ENCODE data around the gene CSTPP1. TPM values are rescaled to one million over a fixed set of nuclear protein-coding genes. Genes with fewer than 3 reads are reported as not detected.
"Not testable (repeated sequence)": the region's sequence is repeated elsewhere in the genome, so short reads cannot be mapped to it uniquely, and the experiment has no call there.

Gene CSTPP1
- total RNA-seq, 4 donors from 2014 or later = 31.8 to 42.1 (median 39.1) TPM

- TF ChIP-seq POLR2A (IDR thresholded peaks at IDR 0.05) = no peak
- TF ChIP-seq, protein P1, sequence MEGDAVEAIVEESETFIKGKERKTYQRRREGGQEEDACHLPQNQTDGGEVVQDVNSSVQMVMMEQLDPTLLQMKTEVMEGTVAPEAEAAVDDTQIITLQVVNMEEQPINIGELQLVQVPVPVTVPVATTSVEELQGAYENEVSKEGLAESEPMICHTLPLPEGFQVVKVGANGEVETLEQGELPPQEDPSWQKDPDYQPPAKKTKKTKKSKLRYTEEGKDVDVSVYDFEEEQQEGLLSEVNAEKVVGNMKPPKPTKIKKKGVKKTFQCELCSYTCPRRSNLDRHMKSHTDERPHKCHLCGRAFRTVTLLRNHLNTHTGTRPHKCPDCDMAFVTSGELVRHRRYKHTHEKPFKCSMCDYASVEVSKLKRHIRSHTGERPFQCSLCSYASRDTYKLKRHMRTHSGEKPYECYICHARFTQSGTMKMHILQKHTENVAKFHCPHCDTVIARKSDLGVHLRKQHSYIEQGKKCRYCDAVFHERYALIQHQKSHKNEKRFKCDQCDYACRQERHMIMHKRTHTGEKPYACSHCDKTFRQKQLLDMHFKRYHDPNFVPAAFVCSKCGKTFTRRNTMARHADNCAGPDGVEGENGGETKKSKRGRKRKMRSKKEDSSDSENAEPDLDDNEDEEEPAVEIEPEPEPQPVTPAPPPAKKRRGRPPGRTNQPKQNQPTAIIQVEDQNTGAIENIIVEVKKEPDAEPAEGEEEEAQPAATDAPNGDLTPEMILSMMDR (IDR thresholded peaks at IDR 0.05) = no peak
- Histone ChIP-seq H3K4me3 (no peak overlapping the region), H3K27ac (no peak overlapping the region)
Observed at GRCh38 chr11:47109727-47110246, 173.2 kb downstream of the CSTPP1 start.

DNA sequence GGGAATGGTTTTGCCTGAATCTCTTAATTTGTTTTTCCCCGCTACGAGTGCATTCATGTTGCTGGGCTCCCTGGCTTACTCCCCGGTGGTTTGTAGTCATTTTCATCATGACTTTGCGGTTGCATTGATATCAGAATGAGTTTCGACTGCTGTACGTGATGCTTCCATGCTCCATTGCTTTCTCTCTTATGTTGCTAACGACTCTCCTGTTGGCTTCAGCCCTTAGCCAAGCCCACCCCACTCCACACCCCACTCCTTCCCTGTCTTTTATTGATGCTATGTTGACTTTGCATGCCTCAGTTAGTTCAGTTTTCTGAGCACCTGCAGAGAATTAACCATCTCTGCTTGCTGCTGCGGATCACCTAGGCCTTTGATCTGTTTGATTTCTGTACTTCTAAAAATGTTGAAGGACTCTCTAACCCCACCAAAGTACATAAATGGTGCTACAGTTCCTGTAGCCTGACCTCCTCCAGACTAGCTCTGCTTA, 174.8 kb downstream of the CSTPP1 start:
- no peak for DNase-seq
- H3K27me3 ChIP-seq = no peaks in the 10 kb centered on the region
- no peak for TF ChIP-seq POLR2A (IDR thresholded peaks at IDR 0.05)

More at GRCh38 chr11:47109727-47110246, 173.2 kb downstream of the CSTPP1 start:
- Histone ChIP-seq H3K9me3 (no peaks in the 10 kb centered on the region), H3K36me3 (no peaks in the 10 kb centered on the region), H3K27me3 (no peaks in the 10 kb centered on the region), H3K4me1 (peaks cover 0 to 22% (median 0%) of the 10 kb centered on the region in 4 donors)
- DNase-seq = no peak

DNA sequence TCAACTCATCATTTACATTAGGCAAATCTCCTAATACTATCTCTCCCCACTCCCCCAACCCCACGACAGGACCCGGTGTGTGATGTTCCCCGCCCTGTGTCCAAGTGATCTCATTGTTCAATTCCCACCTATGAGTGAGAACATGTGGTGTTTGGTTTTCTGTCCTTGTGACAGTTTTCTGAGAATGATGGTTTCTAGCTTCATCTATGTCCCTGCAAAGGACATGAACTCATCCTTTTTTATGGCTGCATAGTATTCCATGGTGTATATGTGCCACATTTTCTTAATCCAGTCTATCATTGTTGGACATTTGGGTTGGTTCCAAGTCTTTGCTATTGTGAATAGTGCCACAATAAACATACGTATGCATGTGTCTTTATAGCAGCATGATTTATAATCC, 176.4 kb downstream of the CSTPP1 start:
- not testable (repeated sequence) for H3K36me3 ChIP-seq, H3K27ac ChIP-seq, H3K4me1 ChIP-seq, H3K27me3 ChIP-seq, H3K4me3 ChIP-seq, DNase-seq, H3K9me3 ChIP-seq

More for the DNA sequence above, 174.8 kb downstream of the CSTPP1 start:
- Histone ChIP-seq H3K4me3 (no peak overlapping the region), H3K9me3 (no peaks in the 10 kb centered on the region), H3K36me3 (no peaks in the 10 kb centered on the region), H3K4me1 (peaks cover 0 to 10% (median 0%) of the 10 kb centered on the region in 4 donors), H3K27ac (no peak overlapping the region)

DNA sequence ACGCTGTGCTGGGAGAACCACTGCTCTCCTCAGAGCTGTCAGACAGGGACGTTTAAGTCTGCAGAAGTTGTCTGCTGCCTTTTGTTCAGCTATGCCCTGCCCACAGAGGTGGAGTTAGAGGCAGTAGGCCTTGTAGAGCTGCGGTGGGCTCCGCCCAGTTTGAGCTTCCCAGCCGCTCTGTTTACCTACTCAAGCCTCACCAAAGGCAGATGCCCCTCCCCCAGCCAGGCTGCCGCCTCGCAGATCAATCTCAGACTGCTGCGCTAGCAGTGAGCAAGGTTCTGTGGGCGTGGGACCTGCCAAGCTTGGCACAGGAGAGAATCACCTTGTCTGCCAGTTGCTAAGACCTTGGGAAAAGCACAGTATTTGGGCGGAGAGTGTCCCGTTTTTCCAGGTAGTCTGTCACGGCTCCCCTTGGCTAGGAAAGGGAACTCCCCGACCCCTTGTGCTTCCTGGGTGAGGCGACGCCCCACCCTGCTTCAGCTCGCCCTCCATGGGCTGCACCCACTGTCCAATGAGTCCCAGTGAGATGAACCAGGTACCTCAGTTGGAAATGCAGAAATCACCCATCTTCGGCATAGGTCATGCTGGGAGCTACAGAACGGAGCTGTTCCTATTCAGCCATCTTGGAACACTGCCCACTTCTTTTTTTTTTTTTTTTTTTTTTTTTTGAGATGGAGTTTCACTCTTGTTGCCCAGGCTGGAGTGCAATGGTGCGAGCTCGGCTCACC, 182.6 kb downstream of the CSTPP1 start:
- peak overlapping the region in 2 of 4 donors; percentile 36 to 39 for H3K4me3 ChIP-seq
- DNase-seq = peak in 2 of 3 donors; percentile 94
- not testable (repeated sequence) for H3K4me1 ChIP-seq, H3K27me3 ChIP-seq, H3K9me3 ChIP-seq, H3K36me3 ChIP-seq
- peak overlapping the region in 2 of 4 donors; percentile 67 to 79 for H3K27ac ChIP-seq

- no peaks in the 10 kb centered on the region for H3K4me1 ChIP-seq
- H3K27ac ChIP-seq = no peak overlapping the region
- no peaks in the 10 kb centered on the region for H3K9me3 ChIP-seq
- DNase-seq = no peak
- TF ChIP-seq POLR2A (IDR thresholded peaks at IDR 0.05) = no peak
- TF ChIP-seq, protein P1 (IDR thresholded peaks at IDR 0.05) = no peak
- no peaks in the 10 kb centered on the region for H3K27me3 ChIP-seq
- no peak overlapping the region for H3K4me3 ChIP-seq
- no peaks in the 10 kb centered on the region for H3K36me3 ChIP-seq
Observed at GRCh38 chr11:47121056-47121455, 184.5 kb downstream of the CSTPP1 start.

- H3K9me3 ChIP-seq = no peaks in the 10 kb centered on the region
- no peaks in the 10 kb centered on the region for H3K27me3 ChIP-seq
- TF ChIP-seq, protein P1 (IDR thresholded peaks at IDR 0.05) = no peak
- no peak for TF ChIP-seq POLR2A (IDR thresholded peaks at IDR 0.05)
- no peak for DNase-seq
- H3K4me3 ChIP-seq = no peak overlapping the region
- H3K36me3 ChIP-seq = no peaks in the 10 kb centered on the region
- no peaks in the 10 kb centered on the region for H3K4me1 ChIP-seq
- no peak overlapping the region for H3K27ac ChIP-seq
Observed at GRCh38 chr11:47121731-47122130, 185.2 kb downstream of the CSTPP1 start.

DNA sequence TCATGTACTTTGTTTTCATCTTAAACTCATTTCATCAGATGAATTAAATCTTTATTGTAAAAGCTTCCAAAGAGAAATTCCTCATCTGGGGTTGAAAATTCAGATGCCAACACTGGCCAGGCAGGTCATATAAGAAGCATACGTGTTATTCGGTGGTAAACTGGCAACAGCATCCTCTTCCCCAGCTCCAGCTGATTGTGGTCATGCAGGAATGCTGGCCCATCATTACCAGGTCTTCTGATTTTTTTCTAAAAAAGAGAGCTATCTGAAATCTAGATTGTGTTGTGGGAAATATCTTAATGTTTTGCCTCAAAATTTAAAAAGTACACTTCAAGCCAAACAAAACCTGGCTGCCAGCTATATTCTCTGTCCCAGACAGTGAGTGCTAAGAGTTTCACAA, 186.5 kb downstream of the CSTPP1 start:
- H3K4me1 ChIP-seq = no peaks in the 10 kb centered on the region
- no peaks in the 10 kb centered on the region for H3K9me3 ChIP-seq
- no peaks in the 10 kb centered on the region for H3K36me3 ChIP-seq
- H3K27ac ChIP-seq = no peak overlapping the region
- DNase-seq = no peak
- no peak for TF ChIP-seq POLR2A (IDR thresholded peaks at IDR 0.05)
- TF ChIP-seq, protein P1 (IDR thresholded peaks at IDR 0.05) = no peak
- H3K4me3 ChIP-seq = no peak overlapping the region
- no peaks in the 10 kb centered on the region for H3K27me3 ChIP-seq

Data from Peyer's patch (tissue), 4 donors.